RPMI7951 (cell line): ENCODE measurements around the gene ARMH2. TPM values are rescaled to one million over a fixed set of nuclear protein-coding genes. Genes with fewer than 3 reads are reported as not detected.
"Not testable (repeated sequence)": the region's sequence is repeated elsewhere in the genome, so short reads cannot be mapped to it uniquely, and the experiment has no call there.

ENCODE experiments used
- DNase-seq: peaks from one replicate; pipeline ENCODE4 v3.0.0-alpha.2; 2012; ENCODE audit warnings: low read depth
- total RNA-seq: library from RNA; depleted of rRNA; stranded (reverse); fragments of >200 nt; shearing (Covaris generic); gene quantifications from 2 replicates; pipeline ENCODE4 v1.2.3, GENCODE V29; 2014

ARMH2 gene
- total RNA-seq, 1 experiment from 2014 or later, result not detected

GRCh38 chr6:24818346-24818745 lies 19.6 kb upstream of the ARMH2 start:
- no peak for DNase-seq

DNA sequence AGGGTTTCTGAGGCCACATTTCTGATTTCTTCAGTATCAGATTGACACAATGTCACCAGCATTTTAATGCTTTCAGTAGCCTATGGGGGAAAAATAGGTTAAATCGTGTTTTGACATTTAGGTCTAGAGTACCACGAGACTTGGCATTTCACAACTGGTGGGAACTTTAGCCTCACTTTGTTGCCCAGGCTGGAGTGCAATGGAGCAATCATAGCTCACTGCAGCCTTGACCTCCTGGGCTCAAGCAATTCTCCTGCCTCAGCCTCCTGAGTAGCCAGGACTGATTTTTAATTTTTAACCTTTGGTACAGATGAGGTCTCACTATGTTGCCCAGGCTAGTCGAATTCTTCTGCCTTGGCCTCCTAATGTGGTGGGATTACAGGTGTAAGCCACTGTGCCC lies 11.0 kb upstream of the ARMH2 start:
- DNase-seq, result no peak

DNA sequence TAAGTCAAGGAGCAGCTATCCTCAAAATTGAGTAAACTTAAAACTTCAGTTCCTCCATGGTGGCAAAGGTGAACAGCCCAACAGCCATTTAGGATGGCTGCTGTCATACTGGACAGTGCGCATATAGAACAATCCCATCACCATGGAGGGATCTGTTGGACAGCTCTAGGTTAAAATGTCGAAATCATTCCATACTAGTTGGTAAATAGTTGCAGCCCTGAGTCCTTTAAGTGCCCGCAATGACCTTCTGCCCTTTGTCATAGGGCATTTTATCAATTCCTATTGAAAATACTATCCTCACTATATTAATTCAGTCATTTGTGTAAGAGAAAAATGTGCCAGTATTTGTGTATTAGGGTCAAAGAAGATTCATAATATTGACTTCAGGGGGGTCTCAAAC lies 8.9 kb upstream of the ARMH2 start:
- no peak for DNase-seq

DNA sequence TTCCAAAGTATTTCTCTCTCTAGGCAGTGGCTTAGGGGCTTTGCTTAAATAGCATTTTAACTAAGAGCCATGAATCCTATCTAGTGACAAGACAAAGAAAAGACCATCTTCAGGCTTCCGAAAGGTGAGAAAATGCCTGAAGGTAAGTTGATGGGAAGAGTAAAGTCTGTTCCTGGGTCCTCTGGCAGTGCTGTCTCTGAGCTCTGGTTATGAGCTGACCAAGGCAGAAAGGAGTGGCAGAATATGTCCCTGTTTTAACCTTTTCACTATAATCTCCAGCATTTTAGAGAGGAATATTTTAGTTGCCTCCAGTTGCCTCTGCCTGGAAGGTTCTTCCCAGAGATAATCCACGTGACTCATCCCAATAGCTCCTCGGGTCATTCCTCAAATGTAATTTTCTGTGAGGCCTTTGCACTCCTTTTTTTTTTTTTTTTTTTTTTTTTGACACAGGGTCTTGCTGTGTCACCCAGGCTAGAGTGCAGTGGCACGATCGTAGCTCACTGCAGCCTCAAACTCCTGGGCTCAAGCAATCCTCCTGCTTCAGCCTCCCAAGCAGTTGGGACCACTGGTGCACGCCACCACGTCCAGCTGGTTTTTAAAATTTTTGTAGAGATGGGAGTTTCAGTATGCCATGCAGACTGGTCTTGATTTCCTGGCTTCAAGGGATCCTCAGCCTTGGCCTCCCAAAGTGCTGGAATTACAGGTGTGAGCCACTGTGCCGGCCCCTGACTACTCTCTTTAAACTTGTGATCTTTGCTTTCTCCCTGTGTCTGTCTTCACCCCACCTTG lies 3.7 kb upstream of the ARMH2 start:
- DNase-seq, result no peak

DNA sequence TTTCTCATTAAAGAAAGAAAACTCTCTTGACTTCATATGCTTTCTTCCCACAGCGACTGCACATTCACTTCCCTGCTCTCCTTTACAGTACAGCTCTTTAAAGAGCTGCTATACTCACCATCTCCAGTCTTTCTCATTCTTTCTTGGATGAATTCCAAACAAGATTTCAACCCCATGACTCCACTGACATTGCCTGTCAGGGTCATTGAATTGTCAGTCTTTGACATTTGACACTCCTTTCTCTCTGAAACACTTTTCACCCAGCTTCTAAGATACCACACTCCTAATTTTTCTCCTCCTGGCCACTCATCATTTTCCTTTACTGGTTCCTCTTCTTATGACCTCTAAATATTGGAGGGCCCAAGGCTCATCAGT lies 811 bp upstream of the ARMH2 start:
- no peak for DNase-seq

GRCh38 chr6:24797596-24798216 lies 1.0 kb downstream of the ARMH2 start:
- no peak for DNase-seq

DNA sequence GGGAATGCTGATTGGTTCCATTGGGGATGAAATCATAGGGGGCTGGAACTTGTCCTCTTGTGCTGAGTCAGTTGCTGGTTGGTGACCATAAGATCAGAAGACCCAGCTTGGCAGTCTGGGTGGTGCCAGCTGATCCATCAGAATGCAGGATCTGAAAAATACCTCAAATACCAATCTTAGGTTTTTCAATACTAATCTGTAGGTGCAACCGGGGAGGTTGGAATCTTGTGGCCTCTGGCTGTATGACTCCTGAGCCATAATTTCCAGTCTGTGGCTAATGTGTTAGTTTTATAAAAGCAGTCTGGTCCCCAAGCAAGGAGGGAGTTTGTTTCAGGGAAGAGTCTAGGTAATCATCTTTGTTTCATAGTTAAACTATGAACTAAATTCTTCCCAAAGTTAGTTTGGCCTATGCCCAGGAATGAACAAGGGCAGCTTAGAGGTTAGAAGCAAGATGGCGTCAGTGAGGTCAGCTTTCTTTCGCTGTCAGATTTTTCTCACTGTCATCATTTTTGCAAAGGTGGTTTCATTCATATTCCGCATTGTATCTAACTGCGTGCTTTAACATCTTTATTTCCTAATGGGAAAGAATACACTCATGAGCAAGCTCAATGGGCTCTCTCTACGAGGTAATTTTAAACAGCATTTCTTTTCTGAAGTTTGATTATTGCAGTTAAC lies 2.0 kb downstream of the ARMH2 start:
- DNase-seq, result peak; percentile 31

DNA sequence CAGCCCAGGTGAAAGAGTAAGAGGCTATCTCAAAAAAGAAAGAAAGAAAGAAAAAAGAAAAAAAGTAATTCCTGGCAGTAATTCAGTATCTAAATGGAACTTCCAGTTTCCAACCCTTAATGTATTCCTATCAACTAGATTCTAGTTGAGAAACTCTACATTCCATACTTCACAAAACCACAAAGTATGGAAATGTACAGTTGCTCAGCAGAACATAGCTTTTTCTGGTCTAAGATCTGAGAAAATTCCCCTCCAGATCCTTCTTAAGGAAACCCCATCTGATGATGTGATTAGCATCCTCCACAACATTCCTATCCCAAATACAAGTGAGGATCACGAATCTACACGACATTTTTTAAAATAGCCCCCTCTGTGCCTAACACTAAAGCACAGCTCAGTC lies 3.6 kb downstream of the ARMH2 start:
- no peak for DNase-seq

- DNase-seq, result no peak
These were observed 10.6 kb downstream of the ARMH2 start for GRCh38 chr6:24788031-24788665.

DNA sequence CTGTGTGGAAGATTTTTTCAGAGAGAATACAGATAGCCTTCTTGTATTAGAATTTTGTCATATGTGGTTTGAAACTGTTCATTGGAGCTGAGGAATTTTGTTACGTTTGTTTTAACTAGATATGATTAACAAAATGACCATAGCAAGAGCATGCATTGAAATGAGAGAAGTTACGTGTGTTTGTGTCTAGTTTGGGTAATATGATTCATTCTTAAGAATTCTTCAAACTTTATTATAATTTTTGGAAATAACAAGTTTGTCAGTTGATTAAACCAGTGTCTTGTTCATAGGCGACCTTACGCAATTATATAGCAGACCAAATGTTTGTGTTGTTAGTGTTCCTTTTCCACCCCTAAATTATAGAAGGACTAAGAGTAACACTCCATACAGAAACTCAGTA lies 18.5 kb downstream of the ARMH2 start:
- no peak for DNase-seq

DNA sequence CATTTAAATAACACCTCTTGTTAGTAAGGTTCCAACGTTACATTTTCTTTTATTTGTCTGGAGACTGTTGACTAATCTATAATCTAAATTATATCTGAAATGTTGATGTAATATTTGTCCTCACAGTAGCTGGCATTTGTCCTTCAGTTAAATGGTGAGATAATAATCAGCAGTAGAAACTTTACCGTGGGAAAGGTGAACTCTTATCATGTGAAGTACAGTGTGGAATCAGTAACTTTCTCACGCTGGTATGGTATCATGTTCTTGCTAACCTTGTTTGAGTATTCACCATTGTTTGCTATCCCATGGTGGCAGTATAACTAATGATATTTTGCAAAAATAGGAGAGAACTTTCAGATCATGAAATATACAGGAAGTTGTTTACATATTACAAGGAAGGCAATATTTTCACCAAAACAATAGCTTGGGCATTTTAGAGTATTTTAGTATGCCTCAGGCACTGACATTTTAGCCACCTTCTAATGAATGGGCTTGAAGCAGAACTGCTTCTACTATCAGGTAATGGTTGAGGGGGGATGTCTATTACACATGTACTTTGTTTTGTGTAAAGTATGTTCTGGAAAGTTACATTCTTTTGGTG lies 19.2 kb downstream of the ARMH2 start:
- no peak for DNase-seq

- DNase-seq, result no peak
These were observed 19.8 kb downstream of the ARMH2 start for GRCh38 chr6:24778878-24779277.

DNA sequence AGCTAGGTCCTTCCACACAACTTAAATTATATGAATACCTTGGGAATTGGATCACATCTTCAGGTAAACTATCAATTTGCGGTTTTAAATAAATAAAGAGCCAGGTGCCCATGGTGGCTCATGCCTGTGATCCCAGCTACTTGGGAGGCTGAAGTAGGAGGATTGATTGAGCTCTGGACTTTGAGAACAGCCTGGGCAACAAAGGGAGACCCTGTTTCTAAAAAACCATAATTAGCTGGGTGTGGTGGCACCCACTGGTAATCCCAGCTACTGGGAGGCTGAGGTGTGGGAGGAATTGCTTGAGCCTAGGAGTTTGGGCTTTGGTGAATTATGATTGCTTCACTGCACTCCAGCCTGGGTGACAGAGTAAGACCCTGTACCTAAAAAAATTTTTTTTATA lies 20.6 kb downstream of the ARMH2 start:
- DNase-seq, result no peak

DNA sequence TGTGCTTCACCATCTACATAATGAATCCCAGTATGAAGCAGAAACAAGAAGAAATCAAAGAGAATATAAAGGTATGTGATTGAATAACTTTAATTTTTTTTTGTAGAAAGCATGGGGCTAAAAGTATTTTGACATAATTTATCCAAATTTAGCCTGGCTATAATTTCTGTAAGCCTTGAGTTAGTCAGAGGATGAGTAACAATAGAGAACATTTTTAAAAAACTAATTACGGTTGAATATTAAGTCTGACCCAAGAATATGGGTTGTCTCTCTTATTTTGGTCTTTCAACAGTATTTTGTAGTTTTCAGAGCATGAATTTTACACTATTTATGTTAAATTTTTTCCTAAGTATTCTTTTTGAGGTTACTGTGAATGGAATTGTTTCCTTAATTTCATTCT lies 21.5 kb downstream of the ARMH2 start:
- no peak for DNase-seq

DNA sequence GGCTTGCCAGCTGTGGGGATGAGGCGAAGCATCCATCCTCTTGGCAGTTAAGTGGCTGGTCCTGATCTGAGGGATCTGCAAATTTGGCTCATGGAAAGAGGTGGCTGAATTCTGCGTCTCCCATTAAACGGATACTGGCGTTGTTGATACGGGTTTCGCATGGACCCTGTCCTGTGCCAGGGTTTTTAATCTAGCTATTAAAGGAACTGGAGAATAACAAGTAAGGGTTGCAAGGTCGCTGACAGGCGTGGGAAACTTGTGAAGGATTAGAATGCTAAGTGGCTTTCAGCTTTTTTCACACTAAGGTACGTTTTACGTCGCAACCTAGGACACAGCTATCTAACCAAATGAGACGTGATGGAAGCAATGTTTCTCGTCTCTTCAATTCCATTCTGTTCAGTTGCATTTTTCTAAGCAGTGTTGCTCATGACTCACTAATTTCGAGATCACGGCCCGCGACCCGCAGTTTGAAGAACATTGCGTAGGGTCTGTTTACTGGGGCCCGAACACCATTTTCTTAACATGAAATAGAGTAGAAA lies 23.1 kb downstream of the ARMH2 start:
- DNase-seq, result peak; percentile 41

DNA sequence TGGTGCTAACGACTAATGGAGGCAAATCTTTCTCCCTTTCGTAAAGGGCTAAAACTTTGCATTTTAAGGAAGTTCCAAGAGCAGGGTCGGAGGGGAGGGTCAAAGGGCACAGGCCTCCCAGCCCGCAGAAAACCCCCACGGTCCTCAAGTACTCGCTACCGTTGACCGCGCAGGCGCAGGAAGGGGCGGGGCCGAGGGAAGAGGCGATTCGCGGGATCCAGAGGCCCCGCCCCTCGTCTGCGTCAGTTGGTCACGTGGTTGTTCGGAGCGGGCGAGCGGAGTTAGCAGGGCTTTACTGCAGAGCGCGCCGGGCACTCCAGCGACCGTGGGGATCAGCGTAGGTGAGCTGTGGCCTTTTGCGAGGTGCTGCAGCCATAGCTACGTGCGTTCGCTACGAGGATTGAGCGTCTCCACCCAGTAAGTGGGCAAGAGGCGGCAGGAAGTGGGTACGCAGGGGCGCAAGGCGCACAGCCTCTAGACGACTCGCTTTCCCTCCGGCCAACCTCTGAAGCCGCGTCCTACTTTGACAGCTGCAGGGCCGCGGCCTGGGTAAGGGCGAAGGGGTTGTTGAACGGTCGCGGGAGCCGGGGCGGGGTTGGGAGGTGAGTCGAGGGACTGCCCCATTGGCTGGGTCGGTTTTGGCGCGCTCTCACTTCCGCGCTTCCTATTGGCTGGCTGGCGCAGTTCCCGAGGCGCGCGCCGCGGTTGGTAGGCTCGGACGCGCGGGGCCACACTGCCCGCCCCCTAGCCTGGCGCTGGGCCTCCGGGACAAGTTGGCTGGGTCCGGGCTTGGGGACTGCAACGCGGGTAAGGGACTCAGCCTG lies 23.8 kb downstream of the ARMH2 start, which contains the start of gene GMNN:
TSS of gene GMNN (plus strand) at position 242 of the 824 bp plus-strand sequence. CDS start 2,310 bp downstream, outside the sequence.
- DNase-seq, result peak; percentile 93

DNA sequence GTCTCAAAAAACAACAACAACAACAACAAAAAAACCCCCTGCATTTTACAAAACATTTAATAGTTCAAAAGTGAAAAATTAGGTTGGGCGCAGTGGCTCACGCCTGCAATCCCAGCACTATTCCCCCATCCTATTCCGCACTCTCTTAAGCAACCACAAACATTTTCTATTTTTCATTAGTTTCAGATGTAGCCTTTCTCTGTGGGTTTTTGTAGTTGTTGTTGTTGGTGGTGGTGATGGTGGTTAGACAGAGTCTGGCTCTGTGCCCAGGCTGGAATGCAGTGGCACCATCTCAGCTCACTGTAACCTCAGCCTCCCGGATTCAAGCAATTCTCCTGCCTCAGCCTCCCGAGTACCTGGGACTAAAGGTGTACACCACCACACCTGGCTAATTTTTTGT lies 30.4 kb downstream of the ARMH2 start:
- peak; percentile 70 for DNase-seq

- peak; percentile 45 for DNase-seq
These were observed 31.8 kb downstream of the ARMH2 start for GRCh38 chr6:24766680-24767462.

DNA sequence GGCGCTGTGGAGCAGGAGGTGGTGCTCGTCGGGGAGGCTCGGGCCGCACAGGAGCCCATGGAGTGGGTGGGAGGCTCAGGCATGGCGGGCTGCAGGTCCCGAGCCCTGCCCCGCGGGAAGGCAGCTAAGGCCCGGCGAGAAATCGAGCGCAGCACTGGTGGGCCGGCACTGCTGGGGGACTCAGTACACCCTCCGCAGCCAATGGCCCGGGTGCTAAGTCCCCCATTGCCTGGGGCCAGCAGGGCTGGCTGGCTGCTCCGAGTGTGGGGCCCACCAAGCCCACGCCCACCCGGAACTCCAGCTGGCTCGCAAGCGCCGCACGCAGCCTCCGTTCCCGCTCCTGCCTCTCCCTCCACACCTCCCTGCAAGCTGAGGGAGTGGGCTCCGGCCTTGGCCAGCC lies 32.7 kb downstream of the ARMH2 start:
- not testable (repeated sequence) for DNase-seq
